NCI-H226 (cell line): ENCODE results near the gene ANO9.
A peak's percentile ranks its signal among the peaks of the same experiment; 100 is the strongest.

Experiments
- DNase-seq: peaks from one replicate; pipeline ENCODE4 v3.0.0-alpha.2; 2015

The ANO9 gene

GRCh38 chr11:441418-442274 lies at the start of gene ANO9:
Gene ANO9 (minus strand): TSS chr11:442011. CDS start chr11:441926, 85 bp downstream.
- DNase-seq = peak; percentile 32

DNA sequence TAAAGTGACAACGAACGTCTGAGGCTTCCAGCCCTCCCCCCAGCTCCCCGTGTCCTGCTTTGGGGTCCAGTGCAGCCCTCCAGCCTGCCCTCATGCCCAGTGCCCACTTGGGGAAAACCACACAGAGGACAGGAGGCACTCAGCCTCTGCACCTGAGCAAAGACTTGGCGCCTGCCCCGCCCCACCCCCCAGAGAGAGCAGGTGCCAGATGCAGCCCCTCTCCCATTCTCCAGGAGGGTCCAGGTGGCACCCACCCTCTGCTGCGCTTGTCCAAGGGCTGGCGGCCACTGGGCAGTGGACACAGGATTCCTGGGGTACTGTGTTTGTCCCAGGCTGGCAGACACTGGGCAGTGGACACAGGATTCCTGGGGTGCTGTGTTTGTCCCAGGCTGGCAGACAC lies 49.5 kb upstream of the ANO9 start:
- DNase-seq = no peak

- no peak for DNase-seq
Observed at GRCh38 chr11:490930-491260, 49.1 kb upstream of the ANO9 start.

GRCh38 chr11:490186-490929 lies 48.5 kb upstream of the ANO9 start:
- no peak for DNase-seq

- no peak for DNase-seq
Observed at GRCh38 chr11:489610-490185, 47.9 kb upstream of the ANO9 start.

DNA sequence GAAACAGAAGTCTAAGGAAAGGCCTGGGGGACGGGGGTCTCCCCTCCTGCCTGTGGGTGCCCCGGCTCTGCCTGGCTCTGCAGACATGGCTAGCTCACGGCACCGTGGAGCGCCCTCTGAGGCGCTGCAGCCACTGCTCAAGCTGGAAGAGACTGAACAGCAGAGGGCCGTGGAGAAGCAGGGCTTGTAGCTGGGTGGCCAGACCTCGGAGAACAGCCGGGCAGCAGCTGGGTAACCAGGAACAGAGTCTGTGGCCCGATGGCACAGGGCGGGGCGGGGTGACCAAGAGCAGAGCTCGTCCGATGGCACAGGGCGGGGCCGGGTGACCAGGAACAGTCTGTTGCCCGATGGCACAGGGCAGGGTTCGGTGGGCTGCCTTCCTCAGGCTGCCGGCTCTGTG lies 47.2 kb upstream of the ANO9 start:
- DNase-seq = no peak

- DNase-seq = no peak
Observed at GRCh38 chr11:488579-488978, 46.8 kb upstream of the ANO9 start.

GRCh38 chr11:488062-488461 lies 46.3 kb upstream of the ANO9 start:
- no peak for DNase-seq

DNA sequence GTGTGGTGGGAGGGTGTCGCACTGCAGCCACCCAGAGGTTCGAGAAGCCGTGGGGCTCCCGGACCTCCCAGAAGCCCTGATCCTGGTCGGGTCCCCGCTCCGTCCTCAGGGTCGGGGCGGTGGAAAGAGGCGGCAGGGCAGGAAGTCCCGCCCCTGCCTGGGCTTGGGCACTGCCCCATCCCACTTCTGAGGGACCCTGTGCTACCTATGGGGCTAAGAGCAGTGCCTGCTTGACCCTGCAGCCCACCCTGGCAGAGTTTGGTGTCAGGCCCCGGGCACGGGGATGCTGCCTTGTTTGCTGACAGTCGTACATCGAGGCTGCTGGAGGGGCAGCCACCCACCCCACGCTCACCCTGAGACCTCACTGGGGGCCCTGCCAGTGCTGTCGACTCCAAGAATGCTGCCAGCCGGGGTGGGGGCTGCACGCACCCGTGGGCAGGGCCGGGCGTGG lies 45.8 kb upstream of the ANO9 start:
- DNase-seq = no peak

DNA sequence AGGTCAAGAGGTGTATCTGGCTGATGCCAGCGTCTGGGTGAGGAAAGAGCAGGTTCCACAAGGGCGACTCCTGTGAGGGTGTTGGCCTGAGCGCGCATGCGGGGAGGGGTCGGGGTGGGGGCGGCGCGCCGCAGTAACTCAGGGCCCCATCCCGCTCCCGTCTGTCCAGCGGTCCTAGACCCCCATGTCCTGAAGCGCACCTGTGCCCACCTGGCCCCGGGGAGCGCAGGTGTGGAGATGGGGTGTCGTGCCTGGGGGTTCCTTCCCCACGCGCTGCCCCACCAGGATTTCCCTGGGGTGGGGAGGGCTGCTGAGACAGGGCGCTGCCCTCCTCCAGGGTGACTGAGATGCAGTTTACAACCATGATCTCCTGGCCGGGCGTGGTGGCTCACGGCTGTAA lies 44.4 kb upstream of the ANO9 start:
- no peak for DNase-seq

GRCh38 chr11:484616-485015 lies 42.8 kb upstream of the ANO9 start:
- no peak for DNase-seq

- no peak for DNase-seq
Observed at GRCh38 chr11:479311-479710, 37.5 kb upstream of the ANO9 start.

- DNase-seq = no peak
Observed at GRCh38 chr11:477052-477715, 35.4 kb upstream of the ANO9 start.

- no peak for DNase-seq
Observed at GRCh38 chr11:476416-476815, 34.6 kb upstream of the ANO9 start.

DNA sequence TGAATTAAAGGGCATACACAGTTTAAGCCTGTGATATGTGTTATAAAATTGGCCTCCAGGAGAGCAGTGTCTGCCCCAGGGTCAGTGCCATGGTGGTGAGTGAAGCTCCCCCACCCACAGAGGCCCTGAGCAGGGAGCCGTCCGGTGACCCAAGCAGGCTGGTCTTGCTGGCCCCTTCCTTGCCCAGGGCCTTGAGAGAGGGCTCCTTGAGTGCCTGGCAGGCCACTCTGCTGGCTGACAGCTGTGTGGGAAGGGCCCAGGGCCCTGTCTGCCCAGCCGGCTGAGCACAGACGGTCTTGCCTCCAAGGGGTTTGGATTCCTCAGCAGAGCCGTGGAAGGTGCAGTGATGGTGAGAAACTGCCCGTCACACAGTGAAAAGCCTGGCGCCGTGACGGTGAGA lies 34.1 kb upstream of the ANO9 start:
- DNase-seq = no peak

GRCh38 chr11:474914-475506 lies 33.2 kb upstream of the ANO9 start:
- DNase-seq = no peak

- no peak for DNase-seq
Observed at GRCh38 chr11:473962-474785, 32.4 kb upstream of the ANO9 start.

DNA sequence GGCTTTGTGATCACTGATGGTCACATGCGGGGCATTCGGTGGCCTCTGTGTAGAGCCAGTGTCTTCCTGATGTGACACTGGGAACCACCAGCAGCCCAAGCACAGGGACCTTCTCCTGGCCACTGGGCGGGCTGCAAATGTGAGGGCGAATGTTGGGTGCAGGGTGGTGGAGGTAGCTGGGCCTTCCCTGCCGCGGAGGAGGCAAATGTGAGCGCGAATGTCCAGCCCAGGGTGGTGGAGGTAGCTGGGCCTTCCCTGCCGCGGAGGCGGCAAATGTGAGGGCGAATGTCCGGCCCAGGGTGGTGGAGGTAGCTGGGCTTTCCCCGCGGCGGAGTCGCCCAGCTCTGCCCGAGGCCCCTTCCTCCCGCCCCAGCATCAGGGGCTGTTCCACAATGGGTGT lies 31.6 kb upstream of the ANO9 start:
- no peak for DNase-seq

- no peak for DNase-seq
Observed at GRCh38 chr11:472816-473215, 31.0 kb upstream of the ANO9 start.

- DNase-seq = no peak
Observed at GRCh38 chr11:472272-472671, 30.5 kb upstream of the ANO9 start.

- no peak for DNase-seq
Observed at GRCh38 chr11:471468-472145, 29.8 kb upstream of the ANO9 start.
